Common myeloid progenitor, CD34-positive (primary cell): ENCODE results near the gene ADTRP.

ENCODE experiments used
- CTCF ChIA-PET: fragments of 350-600 bp; sonication (Branson Sonifier 250); formaldehyde crosslinking; loops from one replicate; lab custom pipeline; 2021; ENCODE audit warnings: antibody characterized with exemption; lab: Charles Lee
- POLR2A ChIA-PET: fragments of 350-600 bp; sonication (Branson Sonifier 250); formaldehyde crosslinking; loops from one replicate; lab custom pipeline; 2021; ENCODE audit warnings: antibody characterized with exemption; lab: Charles Lee
- DNase-seq, 3 donors: peaks; one replicate each; pipeline versions ENCODE4 v3.0.0 to v3.0.0-alpha.2; 2013
- H3K27ac ChIP-seq, 2 experiments: 1 replicate in 1 of 2; 2 replicates in 1 of 2; pipeline ENCODE4 v1.7.0; 2013; ENCODE audit warnings: inconsistent platforms in 2 of 2, low read length in 2 of 2, mild to moderate bottlenecking in 2 of 2, low read depth in 1 of 2, moderate library complexity in 1 of 2; ENCODE audit not compliant: severe bottlenecking in 2 of 2, insufficient read depth in 1 of 2, poor library complexity in 1 of 2
- H3K27me3 ChIP-seq, 5 experiments: replicated peaks in 2 of 5; 1 replicate in 3 of 5; 2 replicates in 2 of 5; pipeline versions ENCODE4 v1.6.1 to v1.7.0; 2013; ENCODE audit warnings: low read length in 4 of 5, mild to moderate bottlenecking in 2 of 5, moderate library complexity in 2 of 5, inconsistent platforms in 1 of 5; ENCODE audit not compliant: insufficient read depth in 5 of 5, control insufficient read depth in 4 of 5
- H3K36me3 ChIP-seq, 4 experiments: 1 replicate in 2 of 4; 2 replicates in 2 of 4; pipeline versions ENCODE4 v1.6.1 to v1.7.0; 2013; ENCODE audit warnings: low read length in 3 of 4, control low read depth in 1 of 4, mild to moderate bottlenecking in 1 of 4; ENCODE audit not compliant: control insufficient read depth in 4 of 4, insufficient read depth in 4 of 4
- H3K4me1 ChIP-seq, 4 experiments: 1 replicate in 3 of 4; 2 replicates in 1 of 4; pipeline versions ENCODE4 v1.6.1 to v1.7.1; 2013; ENCODE audit warnings: low read length in 3 of 4, mild to moderate bottlenecking in 3 of 4, control low read depth in 1 of 4, inconsistent platforms in 1 of 4, moderate library complexity in 1 of 4; ENCODE audit not compliant: control insufficient read depth in 4 of 4, insufficient read depth in 4 of 4; ENCODE audit errors: control extremely low read depth in 1 of 4
- H3K4me3 ChIP-seq, 7 experiments: 1 replicate in 4 of 7; 2 replicates in 3 of 7; pipeline versions ENCODE4 v1.5.1 to v1.7.0; 2013; ENCODE audit warnings: mild to moderate bottlenecking in 7 of 7, low read length in 6 of 7, moderate library complexity in 6 of 7, inconsistent platforms in 2 of 7, low read depth in 2 of 7, control low read depth in 1 of 7; ENCODE audit not compliant: insufficient read depth in 4 of 7, control insufficient read depth in 1 of 7; ENCODE audit errors: extremely low read depth in 1 of 7
- H3K9me3 ChIP-seq, 5 experiments: 1 replicate in 4 of 5; 2 replicates in 1 of 5; pipeline versions ENCODE4 v1.6.1 to v1.7.1; 2013; ENCODE audit warnings: low read length in 4 of 5, mild to moderate bottlenecking in 2 of 5, inconsistent platforms in 1 of 5, low read depth in 1 of 5, moderate library complexity in 1 of 5; ENCODE audit not compliant: control insufficient read depth in 4 of 5, insufficient read depth in 2 of 5; ENCODE audit errors: control extremely low read depth in 1 of 5
- WGBS: methylation state at CpG from one replicate; pipeline ENCODE4 v1.1.5; 2013; ENCODE audit not compliant: insufficient coverage; 5-methylcytosine and 5-hydroxymethylcytosine counted together

ADTRP gene

GRCh38 chr6:11775791-11776409, 2.7 kb downstream of the ADTRP start:
- no peak overlapping the region for H3K4me3 ChIP-seq
- H3K4me1 ChIP-seq: peaks cover 0 to 4% (median 2%) of the 10 kb centered on the region in 4 experiments
- H3K9me3 ChIP-seq: no peaks in the 10 kb centered on the region
- no peaks in the 10 kb centered on the region for H3K36me3 ChIP-seq
- ChIA-PET CTCF (interaction anchor here (1.2 kb wide), 1 partner anchor 11 kb away, joined by 3 read pairs; no protein-coding TSS in a partner anchor), POLR2A (no interaction called here)
- WGBS: 96% methylated on average over 5 of the region's 8 CpGs
- H3K27ac ChIP-seq: no peak overlapping the region
- DNase-seq: no peak
- no peaks in the 10 kb centered on the region for H3K27me3 ChIP-seq

DNA sequence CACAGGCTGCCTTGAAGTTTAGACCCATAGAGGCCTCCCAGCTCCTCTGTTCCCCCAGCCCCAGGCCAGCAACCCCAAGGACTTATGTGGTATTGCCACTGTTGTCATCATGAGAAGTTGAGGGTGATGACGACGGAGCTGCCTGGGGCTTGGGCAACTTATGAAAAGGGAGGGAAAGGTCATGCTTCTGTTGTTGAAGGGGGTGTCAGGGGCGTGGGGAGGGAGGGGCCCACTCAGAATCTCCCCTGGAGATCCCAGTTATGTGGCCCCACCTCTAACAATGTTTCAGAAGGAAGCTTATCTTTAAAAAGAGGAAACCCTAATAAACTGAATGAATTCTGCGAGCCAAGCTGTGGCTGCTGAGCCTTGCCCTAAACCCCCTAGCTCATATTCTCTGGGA, 4.2 kb downstream of the ADTRP start:
- WGBS: 50% methylated on average over 2 of the region's 4 CpGs
- H3K4me3 ChIP-seq: no peak overlapping the region
- H3K4me1 ChIP-seq: peaks cover 0 to 8% (median 2%) of the 10 kb centered on the region in 4 experiments
- H3K27ac ChIP-seq: no peak overlapping the region
- H3K36me3 ChIP-seq: no peaks in the 10 kb centered on the region
- CTCF ChIA-PET: interaction anchor here (0.7 to 0.9 kb wide), 3 partner anchors 11 to 42 kb away, joined by 3 read pairs; no protein-coding TSS in a partner anchor
- no peaks in the 10 kb centered on the region for H3K9me3 ChIP-seq
- H3K27me3 ChIP-seq: no peaks in the 10 kb centered on the region
- POLR2A ChIA-PET: no interaction called here
- peak in 1 of 3 donors; percentile 11 for DNase-seq

GRCh38 chr6:11773581-11773980, 5.0 kb downstream of the ADTRP start:
- CTCF ChIA-PET: interaction anchor here (1.4 kb wide), 1 partner anchor 13 kb away, joined by 4 read pairs; no protein-coding TSS in a partner anchor
- POLR2A ChIA-PET: no interaction called here
- no peaks in the 10 kb centered on the region for H3K9me3 ChIP-seq
- H3K4me1 ChIP-seq: peaks cover 0 to 5% (median 0%) of the 10 kb centered on the region in 4 experiments
- 100% methylated on average over 1 of the region's 2 CpGs for WGBS
- no peaks in the 10 kb centered on the region for H3K27me3 ChIP-seq
- H3K27ac ChIP-seq: no peak overlapping the region
- no peaks in the 10 kb centered on the region for H3K36me3 ChIP-seq
- no peak overlapping the region for H3K4me3 ChIP-seq
- no peak for DNase-seq

DNA sequence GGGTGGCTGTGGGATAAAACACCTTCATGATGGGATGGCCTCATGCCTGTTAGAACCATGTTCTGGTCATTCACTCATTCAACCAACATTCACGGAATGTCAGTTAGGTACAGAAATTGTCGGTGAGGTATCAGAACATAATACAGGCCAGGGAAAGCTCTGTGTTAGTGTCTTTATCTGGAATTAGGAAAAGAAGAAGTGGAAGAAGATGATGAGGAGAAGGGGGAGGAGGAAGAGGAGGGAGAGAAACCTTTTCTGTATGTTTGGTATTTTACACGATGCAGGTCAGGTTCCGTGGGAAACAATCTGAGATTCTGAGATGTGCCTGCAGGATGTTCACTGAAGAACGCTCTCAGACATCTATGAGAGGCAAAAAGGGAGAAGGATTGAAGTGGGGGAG, 5.6 kb downstream of the ADTRP start:
- peaks cover 0 to 5% (median 0%) of the 10 kb centered on the region in 4 experiments for H3K4me1 ChIP-seq
- H3K4me3 ChIP-seq: no peak overlapping the region
- no peaks in the 10 kb centered on the region for H3K36me3 ChIP-seq
- CTCF ChIA-PET: interaction anchor here (1.4 kb wide), 1 partner anchor 13 kb away, joined by 4 read pairs; no protein-coding TSS in a partner anchor
- no peak overlapping the region for H3K27ac ChIP-seq
- DNase-seq: no peak
- no peaks in the 10 kb centered on the region for H3K9me3 ChIP-seq
- POLR2A ChIA-PET: no interaction called here
- no peaks in the 10 kb centered on the region for H3K27me3 ChIP-seq
- 95% methylated on average over 4 of the region's 5 CpGs for WGBS

DNA sequence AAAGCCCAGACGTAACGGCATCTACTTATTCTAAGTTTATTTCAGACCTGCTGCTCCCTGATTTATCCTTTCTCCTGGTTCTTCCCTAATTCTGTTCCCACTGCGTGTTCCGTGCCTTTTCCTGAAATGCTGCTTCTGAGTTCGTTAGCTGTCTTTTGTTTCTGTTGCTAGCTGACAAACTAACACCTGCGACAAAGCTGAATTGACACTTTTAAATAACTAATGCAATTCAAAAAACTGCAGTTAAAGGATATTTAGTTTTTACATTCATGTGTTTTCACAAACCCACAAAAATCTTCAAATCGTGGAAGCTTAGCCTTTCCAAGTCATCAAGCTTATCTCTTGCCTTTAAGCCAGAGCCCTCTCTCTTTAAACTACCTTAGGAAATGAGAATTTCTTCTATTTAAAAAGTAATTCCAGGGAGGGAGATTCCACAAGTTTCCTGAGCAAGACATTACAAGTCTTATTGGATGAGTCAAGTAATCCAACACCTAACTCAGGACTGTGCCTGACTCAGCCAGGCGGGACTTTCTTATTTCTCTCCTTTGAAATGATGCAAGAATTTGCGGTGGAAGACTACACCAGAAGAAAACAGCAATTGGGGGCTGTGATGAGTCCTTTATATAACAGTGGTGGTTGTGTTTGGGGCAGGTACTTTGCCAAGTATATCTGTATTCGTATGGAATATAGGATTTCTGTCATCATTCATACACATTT, 6.3 kb downstream of the ADTRP start:
- POLR2A ChIA-PET: no interaction called here
- H3K27ac ChIP-seq: no peak overlapping the region
- no peaks in the 10 kb centered on the region for H3K9me3 ChIP-seq
- WGBS: 97% methylated on average over 5 of the region's 10 CpGs
- H3K4me3 ChIP-seq: no peak overlapping the region
- DNase-seq: no peak
- H3K27me3 ChIP-seq: no peaks in the 10 kb centered on the region
- CTCF ChIA-PET: no interaction called here
- no peaks in the 10 kb centered on the region for H3K36me3 ChIP-seq
- peaks cover 0 to 5% (median 0%) of the 10 kb centered on the region in 4 experiments for H3K4me1 ChIP-seq

GRCh38 chr6:11771473-11772048, 7.0 kb downstream of the ADTRP start:
- DNase-seq: no peak
- H3K36me3 ChIP-seq: no peaks in the 10 kb centered on the region
- H3K4me3 ChIP-seq: no peak overlapping the region
- 99% methylated on average over 8 of the region's 13 CpGs for WGBS
- no peak overlapping the region for H3K27ac ChIP-seq
- ChIA-PET CTCF (no interaction called here), POLR2A (no interaction called here)
- H3K27me3 ChIP-seq: no peaks in the 10 kb centered on the region
- no peaks in the 10 kb centered on the region for H3K9me3 ChIP-seq
- H3K4me1 ChIP-seq: peaks cover 0 to 5% (median 0%) of the 10 kb centered on the region in 4 experiments
